ENCODE data around the gene CLTCL1.

DNA sequence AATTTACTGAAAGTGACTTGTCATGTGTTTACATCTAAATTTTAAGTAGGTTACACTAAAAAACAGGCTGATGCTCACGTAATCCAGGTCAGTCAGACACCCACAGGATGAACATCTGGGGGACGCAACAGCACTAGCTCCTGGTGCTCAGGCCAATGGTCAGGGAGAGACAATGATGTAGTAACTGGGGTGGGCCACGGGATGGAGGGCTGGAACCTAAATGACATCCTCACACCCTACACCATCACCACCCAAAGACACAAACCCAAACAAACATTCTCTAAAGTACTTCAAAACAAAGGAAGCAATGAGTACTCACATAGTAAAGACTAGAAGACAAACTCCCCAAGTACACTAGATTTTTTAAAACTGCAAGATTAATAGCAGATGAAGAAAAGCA lies 59.5 kb downstream of the CLTCL1 start:
- TF ChIP-seq, protein P1, sequence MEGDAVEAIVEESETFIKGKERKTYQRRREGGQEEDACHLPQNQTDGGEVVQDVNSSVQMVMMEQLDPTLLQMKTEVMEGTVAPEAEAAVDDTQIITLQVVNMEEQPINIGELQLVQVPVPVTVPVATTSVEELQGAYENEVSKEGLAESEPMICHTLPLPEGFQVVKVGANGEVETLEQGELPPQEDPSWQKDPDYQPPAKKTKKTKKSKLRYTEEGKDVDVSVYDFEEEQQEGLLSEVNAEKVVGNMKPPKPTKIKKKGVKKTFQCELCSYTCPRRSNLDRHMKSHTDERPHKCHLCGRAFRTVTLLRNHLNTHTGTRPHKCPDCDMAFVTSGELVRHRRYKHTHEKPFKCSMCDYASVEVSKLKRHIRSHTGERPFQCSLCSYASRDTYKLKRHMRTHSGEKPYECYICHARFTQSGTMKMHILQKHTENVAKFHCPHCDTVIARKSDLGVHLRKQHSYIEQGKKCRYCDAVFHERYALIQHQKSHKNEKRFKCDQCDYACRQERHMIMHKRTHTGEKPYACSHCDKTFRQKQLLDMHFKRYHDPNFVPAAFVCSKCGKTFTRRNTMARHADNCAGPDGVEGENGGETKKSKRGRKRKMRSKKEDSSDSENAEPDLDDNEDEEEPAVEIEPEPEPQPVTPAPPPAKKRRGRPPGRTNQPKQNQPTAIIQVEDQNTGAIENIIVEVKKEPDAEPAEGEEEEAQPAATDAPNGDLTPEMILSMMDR (IDR thresholded peaks at IDR 0.05 in 8 of 11, conservative IDR thresholded peaks at IDR 0.05 in 3 of 11) = no peak
- TF ChIP-seq POLR2A (IDR thresholded peaks at IDR 0.05) = no peak
